Aorta (tissue), 5 donors: ENCODE data around the gene HSBP1L1. TPM values are rescaled to one million over a fixed set of nuclear protein-coding genes. Genes with fewer than 3 reads are reported as not detected.
A peak's percentile ranks its signal among the peaks of the same experiment; 100 is the strongest.

Experiments
- ATAC-seq: fragments of 200-7000 bp; cut with Tn5 transposase; one replicate; pipeline ENCODE4 v1.9.1; 2022; ENCODE audit warnings: moderate library complexity; ENCODE audit not compliant: low FRiP score
- DNase-seq, 2 donors: peaks; one replicate each; pipeline ENCODE4 v3.0.0-alpha.2; 2020
- H3K27ac ChIP-seq, 2 donors: one replicate each; pipeline ENCODE4 v1.5.1; 2013; ENCODE audit warnings: low read length in 2 of 2, mild to moderate bottlenecking in 2 of 2, moderate library complexity in 2 of 2, control low read depth in 1 of 2, inconsistent platforms in 1 of 2, low read depth in 1 of 2
- H3K27me3 ChIP-seq, 2 donors: one replicate each; pipeline ENCODE4 v1.6.1; 2013; ENCODE audit warnings: control low read depth in 1 of 2, low read length in 1 of 2, mild to moderate bottlenecking in 1 of 2, moderate library complexity in 1 of 2; ENCODE audit not compliant: insufficient read depth in 2 of 2, control insufficient read depth in 1 of 2
- H3K36me3 ChIP-seq, 2 donors: one replicate each; pipeline ENCODE4 v1.6.1; 2013; ENCODE audit warnings: control low read depth in 1 of 2, low read length in 1 of 2, mild to moderate bottlenecking in 1 of 2; ENCODE audit not compliant: insufficient read depth in 2 of 2, control insufficient read depth in 1 of 2
- H3K4me1 ChIP-seq, 2 donors: one replicate each; pipeline ENCODE4 v1.6.1; 2013; ENCODE audit warnings: low read length in 2 of 2, control low read depth in 1 of 2, mild to moderate bottlenecking in 1 of 2, moderate library complexity in 1 of 2; ENCODE audit not compliant: insufficient read depth in 2 of 2, control insufficient read depth in 1 of 2
- H3K4me3 ChIP-seq, 2 donors: one replicate each; pipeline ENCODE4 v1.5.1; 2013; ENCODE audit warnings: low read length in 2 of 2, control low read depth in 1 of 2, mild to moderate bottlenecking in 1 of 2
- H3K9me3 ChIP-seq: one replicate; pipeline ENCODE4 v1.6.1; 2013; ENCODE audit warnings: mild to moderate bottlenecking, low read length; ENCODE audit not compliant: control insufficient read depth
- WGBS, 2 donors: extraction: QIAGEN DNeasy Blood & Tissue Kit; methylation state at CpG; one replicate each; pipeline ENCODE4 v1.1.7; 2013; 5-methylcytosine and 5-hydroxymethylcytosine counted together
- intact Hi-C, 2 donors: fragments of 100-400 bp; cut with DNase I; formaldehyde crosslinking; loops; one replicate each; pipeline versions ENCODE4 v1.14.2 to v1.15.0; 2022
- polyA plus RNA-seq, 2 donors: library from polyadenylated mRNA; stranded (reverse); fragments of 200-250 nt; gene quantifications; one replicate each; pipeline ENCODE4 v1.2.3, GENCODE V29; 2013
- total RNA-seq, 2 donors: library from RNA; stranded (reverse); fragmentation: NEBNext Ultra II Directional; extraction: Animal tissue kit (Norgen Biotek cat#: 25700); gene quantifications; one replicate each; pipeline ENCODE4 v1.2.1, GENCODE V29; 2021
- donor health status: healthy with polysubstance abuse.
- donor health status: Bipolar disorder and iron deficiency.
- donor health status: DM: no; HTN: no; CAD: no.
- donor health status: DM: no; HTN: no; CAD: no.
- donor health status: DM: yes; HTN: yes; CAD: no.

HSBP1L1 gene
- total and polyA plus RNA-seq, 4 donors, result 5.1 to 13.0 (median 9.6) TPM

GRCh38 chr18:79927607-79928562, 36.6 kb upstream of the HSBP1L1 start:
- H3K36me3 ChIP-seq, result peaks cover 0 to 6% of the 10 kb centered on the region in 2 donors

GRCh38 chr18:79928563-79928960, 35.9 kb upstream of the HSBP1L1 start:
- intact Hi-C loops, result no loop called here
- H3K36me3 ChIP-seq, result peaks cover 0 to 6% of the 10 kb centered on the region in 2 donors
- peaks cover 6% of the 10 kb centered on the region for H3K9me3 ChIP-seq

More at GRCh38 chr18:79927607-79928562, 36.6 kb upstream of the HSBP1L1 start:
- peaks cover 5% of the 10 kb centered on the region for H3K9me3 ChIP-seq
- H3K4me1 ChIP-seq, result no peaks in the 10 kb centered on the region
- DNase-seq (peak; percentile 33 to 61), ATAC-seq (no peak)
- WGBS, 2 donors, result 92 to 95% methylated on average over 25 of the region's 25 CpGs
- H3K27me3 ChIP-seq, result no peaks in the 10 kb centered on the region
- H3K27ac ChIP-seq, result no peak overlapping the region
- intact Hi-C loops, result no loop called here
- H3K4me3 ChIP-seq, result no peak overlapping the region

GRCh38 chr18:79930020-79930642, 34.3 kb upstream of the HSBP1L1 start:
- Histone ChIP-seq H3K27me3 (no peaks in the 10 kb centered on the region), H3K27ac (no peak overlapping the region), H3K36me3 (peaks cover 0 to 11% of the 10 kb centered on the region in 2 donors), H3K4me3 (no peak overlapping the region), H3K9me3 (peaks cover 10% of the 10 kb centered on the region), H3K4me1 (no peaks in the 10 kb centered on the region)
- intact Hi-C loops, result no loop called here
- DNase-seq (no peak), ATAC-seq (no peak)
- 96 to 99% methylated on average over 2 of the region's 2 CpGs for WGBS, 2 donors

More at GRCh38 chr18:79928563-79928960, 35.9 kb upstream of the HSBP1L1 start:
- Histone ChIP-seq H3K27me3 (no peaks in the 10 kb centered on the region), H3K4me3 (no peak overlapping the region), H3K4me1 (no peaks in the 10 kb centered on the region), H3K27ac (no peak overlapping the region)
- WGBS, 2 donors, result 92 to 97% methylated on average over 9 of the region's 9 CpGs
- no peak for ATAC-seq
- peak; percentile 6 to 47 for DNase-seq

GRCh38 chr18:79931475-79931874, 33.0 kb upstream of the HSBP1L1 start:
- DNase-seq (peak in 1 of 2 donors; percentile 1), ATAC-seq (no peak)
- Histone ChIP-seq H3K9me3 (peaks cover 10% of the 10 kb centered on the region), H3K27ac (no peak overlapping the region), H3K27me3 (no peaks in the 10 kb centered on the region), H3K4me1 (no peaks in the 10 kb centered on the region), H3K4me3 (no peak overlapping the region), H3K36me3 (peaks cover 0 to 13% of the 10 kb centered on the region in 2 donors)
- intact Hi-C loops, result no loop called here
- WGBS, 2 donors, result 98 to 99% methylated on average over 2 of the region's 2 CpGs

- intact Hi-C loops, result no loop called here
- 93 to 96% methylated on average over 3 of the region's 3 CpGs for WGBS, 2 donors
These were observed 31.5 kb upstream of the HSBP1L1 start for GRCh38 chr18:79932907-79933306.

GRCh38 chr18:79933765-79934164, 30.7 kb upstream of the HSBP1L1 start:
- no peak overlapping the region for H3K4me3 ChIP-seq
- DNase-seq (peak; percentile 51 to 74), ATAC-seq (no peak)
- peaks cover 0 to 12% of the 10 kb centered on the region in 2 donors for H3K36me3 ChIP-seq
- no peak overlapping the region for H3K27ac ChIP-seq
- peaks cover 10% of the 10 kb centered on the region for H3K9me3 ChIP-seq
- intact Hi-C loops, result no loop called here
- WGBS, 2 donors, result 85% methylated on average over 10 of the region's 10 CpGs
- H3K4me1 ChIP-seq, result no peaks in the 10 kb centered on the region
- no peaks in the 10 kb centered on the region for H3K27me3 ChIP-seq

More at GRCh38 chr18:79932907-79933306, 31.5 kb upstream of the HSBP1L1 start:
- no peak for ATAC-seq
- H3K4me1 ChIP-seq, result no peaks in the 10 kb centered on the region
- H3K36me3 ChIP-seq, result peaks cover 0 to 13% of the 10 kb centered on the region in 2 donors
- DNase-seq, result no peak
- peaks cover 10% of the 10 kb centered on the region for H3K9me3 ChIP-seq
- H3K27ac ChIP-seq, result no peak overlapping the region
- H3K27me3 ChIP-seq, result no peaks in the 10 kb centered on the region
- H3K4me3 ChIP-seq, result no peak overlapping the region

GRCh38 chr18:79934311-79935097, 29.9 kb upstream of the HSBP1L1 start:
- 77 to 80% methylated on average over 8 of the region's 8 CpGs for WGBS, 2 donors
- DNase-seq, result peak; percentile 54 to 80
- no peak for ATAC-seq
- Histone ChIP-seq H3K27ac (no peak overlapping the region), H3K27me3 (no peaks in the 10 kb centered on the region), H3K9me3 (peaks cover 7% of the 10 kb centered on the region), H3K4me3 (no peak overlapping the region), H3K36me3 (peaks cover 0 to 7% of the 10 kb centered on the region in 2 donors), H3K4me1 (no peaks in the 10 kb centered on the region)
- intact Hi-C loops, result no loop called here

GRCh38 chr18:79935098-79935480, 29.4 kb upstream of the HSBP1L1 start:
- Histone ChIP-seq H3K36me3 (peaks cover 0 to 7% of the 10 kb centered on the region in 2 donors), H3K4me3 (no peak overlapping the region), H3K27me3 (no peaks in the 10 kb centered on the region), H3K27ac (no peak overlapping the region), H3K4me1 (no peaks in the 10 kb centered on the region), H3K9me3 (peaks cover 7% of the 10 kb centered on the region)
- intact Hi-C loops, result no loop called here
- DNase-seq (peak; percentile 8 to 19), ATAC-seq (no peak)
- WGBS, 2 donors, result 64 to 82% methylated on average over 5 of the region's 5 CpGs
